Neural crest cell (in vitro differentiated cells): Measurements from ENCODE around the gene CEP295NL. TPM values are rescaled to one million over a fixed set of nuclear protein-coding genes. Genes with fewer than 3 reads are reported as not detected.

ENCODE experiments used
- DNase-seq: peaks from one replicate; pipeline ENCODE4 v3.0.0; 2021; ENCODE audit warnings: low read depth, mixed read lengths, low spot score
- H3K27ac Mint-ChIP-seq: one replicate; pipeline ENCODE4 v1.8.0; 2021; ENCODE audit warnings: mild to moderate bottlenecking, mixed read lengths; ENCODE audit not compliant: unreplicated experiment
- H3K27me3 Mint-ChIP-seq: 2 replicates; pipeline ENCODE4 v1.8.0; 2021; ENCODE audit warnings: low read depth, mild to moderate bottlenecking, mixed read lengths
- H3K36me3 Mint-ChIP-seq: 2 replicates; pipeline ENCODE4 v1.8.0; 2021; ENCODE audit warnings: low read depth, mild to moderate bottlenecking, mixed read lengths
- H3K4me1 Mint-ChIP-seq: 2 replicates; pipeline ENCODE4 v1.8.0; 2021; ENCODE audit warnings: mixed read lengths
- H3K4me3 Mint-ChIP-seq: one replicate; pipeline ENCODE4 v1.8.0; 2021; ENCODE audit warnings: mild to moderate bottlenecking, mixed read lengths
- H3K9me3 Mint-ChIP-seq: 2 replicates; pipeline ENCODE4 v1.8.0; 2021; ENCODE audit warnings: mixed read lengths
- total RNA-seq: library from RNA; stranded (reverse); gene quantifications from 2 replicates; pipeline ENCODE4 v1.2.1, GENCODE V29; 2021
- TF ChIP-seq, protein P1 (sequence below): fragments of 200-600 bp; sonication (generic); conservative IDR thresholded peaks from 2 replicates; pipeline ENCODE4 v1.5.0; 2021; ENCODE audit warnings: antibody characterized with exemption, mild to moderate bottlenecking

The CEP295NL gene
- total RNA-seq, 1 donor from 2014 or later = 1.2 TPM

DNA sequence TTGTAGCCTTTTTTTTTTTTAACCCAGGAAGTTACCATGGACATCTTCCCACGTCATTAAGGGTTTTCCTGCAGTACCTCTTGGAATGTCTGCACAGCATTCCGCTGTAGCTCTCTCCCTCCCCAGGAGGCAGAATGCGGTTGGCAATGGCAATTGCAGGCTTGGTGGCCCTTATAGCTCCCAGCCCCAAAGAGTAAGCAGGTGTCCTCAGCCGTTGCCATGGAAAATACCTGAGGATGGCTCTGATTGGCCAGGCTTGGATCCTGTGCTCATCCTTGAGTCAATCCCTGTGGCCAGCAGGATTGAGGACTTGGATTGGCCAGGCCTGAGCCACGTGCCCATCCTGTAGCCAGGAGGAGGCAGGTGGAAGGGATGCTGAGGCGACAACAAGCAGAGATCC lies 37.7 kb upstream of the CEP295NL start:
- no peak for DNase-seq
- no peak overlapping the region for H3K27ac Mint-ChIP-seq
- no peaks in the 10 kb centered on the region for H3K27me3 Mint-ChIP-seq
- H3K4me1 Mint-ChIP-seq = peaks cover under 1% of the 10 kb centered on the region
- H3K36me3 Mint-ChIP-seq = no peaks in the 10 kb centered on the region
- TF ChIP-seq, protein P1, sequence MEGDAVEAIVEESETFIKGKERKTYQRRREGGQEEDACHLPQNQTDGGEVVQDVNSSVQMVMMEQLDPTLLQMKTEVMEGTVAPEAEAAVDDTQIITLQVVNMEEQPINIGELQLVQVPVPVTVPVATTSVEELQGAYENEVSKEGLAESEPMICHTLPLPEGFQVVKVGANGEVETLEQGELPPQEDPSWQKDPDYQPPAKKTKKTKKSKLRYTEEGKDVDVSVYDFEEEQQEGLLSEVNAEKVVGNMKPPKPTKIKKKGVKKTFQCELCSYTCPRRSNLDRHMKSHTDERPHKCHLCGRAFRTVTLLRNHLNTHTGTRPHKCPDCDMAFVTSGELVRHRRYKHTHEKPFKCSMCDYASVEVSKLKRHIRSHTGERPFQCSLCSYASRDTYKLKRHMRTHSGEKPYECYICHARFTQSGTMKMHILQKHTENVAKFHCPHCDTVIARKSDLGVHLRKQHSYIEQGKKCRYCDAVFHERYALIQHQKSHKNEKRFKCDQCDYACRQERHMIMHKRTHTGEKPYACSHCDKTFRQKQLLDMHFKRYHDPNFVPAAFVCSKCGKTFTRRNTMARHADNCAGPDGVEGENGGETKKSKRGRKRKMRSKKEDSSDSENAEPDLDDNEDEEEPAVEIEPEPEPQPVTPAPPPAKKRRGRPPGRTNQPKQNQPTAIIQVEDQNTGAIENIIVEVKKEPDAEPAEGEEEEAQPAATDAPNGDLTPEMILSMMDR = no peak
- no peak overlapping the region for H3K4me3 Mint-ChIP-seq
- no peaks in the 10 kb centered on the region for H3K9me3 Mint-ChIP-seq

DNA sequence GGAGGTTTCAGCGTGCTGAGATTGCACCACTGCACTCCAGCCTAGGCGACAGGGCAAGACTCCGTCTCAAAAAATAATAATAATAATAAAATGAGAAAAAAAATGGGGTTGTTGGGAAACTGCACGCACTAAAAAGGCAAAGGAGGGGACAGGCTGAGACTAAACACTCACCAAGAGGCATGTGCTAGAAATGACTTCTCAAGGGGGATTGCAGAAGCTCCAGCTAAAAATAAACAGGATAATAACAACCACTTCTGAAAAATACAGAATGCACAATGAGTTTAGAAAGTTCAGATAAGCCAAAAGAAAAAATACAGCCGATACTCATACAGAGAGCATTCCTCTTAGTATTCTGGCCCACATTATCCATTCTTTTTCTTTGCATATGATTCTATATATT lies 37.3 kb upstream of the CEP295NL start:
- TF ChIP-seq, protein P1 = no peak
- Mint-ChIP-seq H3K9me3 (no peaks in the 10 kb centered on the region), H3K4me1 (peaks cover 5% of the 10 kb centered on the region), H3K36me3 (no peaks in the 10 kb centered on the region), H3K27me3 (no peaks in the 10 kb centered on the region), H3K27ac (peak overlapping the region; percentile 57), H3K4me3 (no peak overlapping the region)
- DNase-seq = no peak

DNA sequence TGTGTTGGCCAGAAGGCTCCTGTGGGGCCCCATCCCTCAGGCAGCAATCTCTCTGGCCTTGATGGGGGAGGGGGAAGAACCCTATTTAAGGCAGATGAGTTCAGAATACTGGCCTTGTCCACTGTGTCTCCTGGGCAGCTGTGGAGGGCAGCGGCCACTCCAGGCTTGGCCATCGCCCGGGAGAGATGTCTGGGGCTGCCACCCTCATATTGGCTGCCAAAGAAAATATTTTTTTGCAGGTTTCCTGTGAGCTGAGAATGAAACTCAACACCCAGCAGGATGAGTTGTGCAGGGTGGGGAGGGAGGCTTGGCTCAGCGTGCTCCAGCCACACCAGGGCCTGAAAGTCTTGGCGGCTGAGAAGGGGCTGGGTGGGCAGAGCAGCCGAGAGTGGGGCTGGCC lies 36.6 kb upstream of the CEP295NL start:
- TF ChIP-seq, protein P1 = no peak
- no peak for DNase-seq
- peaks cover 5% of the 10 kb centered on the region for H3K4me1 Mint-ChIP-seq
- H3K27me3 Mint-ChIP-seq = no peaks in the 10 kb centered on the region
- H3K4me3 Mint-ChIP-seq = no peak overlapping the region
- H3K9me3 Mint-ChIP-seq = no peaks in the 10 kb centered on the region
- H3K36me3 Mint-ChIP-seq = no peaks in the 10 kb centered on the region
- no peak overlapping the region for H3K27ac Mint-ChIP-seq

DNA sequence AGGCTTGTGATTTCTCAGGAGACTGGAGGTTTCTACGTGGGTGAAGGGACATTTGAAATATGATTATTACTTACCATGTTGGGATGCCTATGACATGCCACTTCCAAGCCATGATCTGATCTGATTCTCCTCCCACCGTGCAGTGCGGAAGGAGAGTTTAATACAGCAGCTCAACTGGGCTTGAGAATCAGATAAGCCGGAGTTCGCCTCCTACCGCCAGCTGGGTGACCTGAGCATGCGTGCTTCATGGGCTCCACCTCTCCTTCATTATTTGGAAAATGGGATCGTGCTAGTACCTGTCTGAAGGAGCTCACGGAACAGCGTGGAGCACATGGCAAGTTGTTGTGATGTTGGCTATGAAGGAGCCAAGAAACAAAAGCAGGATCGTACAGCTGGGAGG lies 34.6 kb upstream of the CEP295NL start:
- Mint-ChIP-seq H3K27ac (no peak overlapping the region), H3K36me3 (no peaks in the 10 kb centered on the region), H3K4me1 (peaks cover 14% of the 10 kb centered on the region), H3K4me3 (no peak overlapping the region), H3K27me3 (no peaks in the 10 kb centered on the region), H3K9me3 (no peaks in the 10 kb centered on the region)
- no peak for DNase-seq
- TF ChIP-seq, protein P1 = no peak

DNA sequence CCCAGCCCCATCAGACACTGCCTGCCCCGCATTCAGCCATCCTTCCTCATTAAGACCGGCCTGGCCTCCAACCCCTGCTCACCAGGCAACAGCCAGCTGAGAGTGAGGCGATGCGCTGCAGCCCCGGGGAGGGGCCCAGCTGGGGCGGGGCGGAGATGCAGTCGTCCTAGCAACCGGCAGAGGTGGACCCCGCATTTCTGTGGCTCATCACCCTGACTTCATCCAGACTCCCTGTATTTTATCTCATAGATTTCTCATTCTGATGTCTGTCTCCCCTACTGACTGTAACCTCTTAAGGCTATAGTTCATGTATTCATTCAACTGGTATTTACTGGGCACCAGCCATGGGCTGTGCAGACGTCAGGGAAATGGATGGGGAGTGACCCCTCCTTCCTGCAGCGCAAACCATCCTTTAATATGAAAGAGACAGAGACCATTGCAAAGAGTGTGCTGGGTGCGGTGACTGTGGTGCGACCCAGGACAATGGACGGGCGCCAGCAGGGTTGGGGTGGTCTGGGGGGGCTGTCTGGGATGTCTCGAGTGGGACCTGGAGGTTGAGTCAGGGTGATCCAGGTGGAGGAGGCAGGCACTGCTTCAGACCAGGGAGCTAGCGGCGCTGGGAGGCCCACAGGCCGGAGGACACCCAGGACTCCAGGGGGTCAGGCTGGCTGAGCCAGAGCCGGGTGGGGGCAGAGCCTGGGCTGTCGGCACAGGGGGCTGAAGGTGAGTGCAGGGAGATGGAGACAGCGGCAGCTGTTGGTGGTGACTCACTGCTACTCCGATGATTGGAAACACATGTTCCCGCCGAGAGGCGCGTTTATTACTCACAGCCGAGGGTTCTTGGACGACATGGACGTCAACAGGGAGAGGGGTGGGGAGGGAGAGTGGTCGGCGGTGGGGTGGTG lies 32.7 kb upstream of the CEP295NL start:
- no peaks in the 10 kb centered on the region for H3K27me3 Mint-ChIP-seq
- H3K27ac Mint-ChIP-seq = peak overlapping the region; percentile 60
- peaks cover 14% of the 10 kb centered on the region for H3K4me1 Mint-ChIP-seq
- TF ChIP-seq, protein P1 = no peak
- no peak for DNase-seq
- H3K36me3 Mint-ChIP-seq = no peaks in the 10 kb centered on the region
- no peaks in the 10 kb centered on the region for H3K9me3 Mint-ChIP-seq
- no peak overlapping the region for H3K4me3 Mint-ChIP-seq
